Activated CD4-positive, CD25-positive, alpha-beta regulatory T cell treated with anti-CD3 and anti-CD28 coated beads, Interleukin-2, amount 50 U/mL, for 24 hours (primary cell): Measurements from ENCODE around the gene TSHZ2.

Experiments
- ATAC-seq, 2 donors: fragments of 150-1000 bp; cut with Tn5 transposase; one replicate each; pipeline ENCODE4 v1.10.0; 2021; ENCODE audit warnings: mild to moderate bottlenecking in 1 of 2, moderate library complexity in 1 of 2

Gene TSHZ2

DNA sequence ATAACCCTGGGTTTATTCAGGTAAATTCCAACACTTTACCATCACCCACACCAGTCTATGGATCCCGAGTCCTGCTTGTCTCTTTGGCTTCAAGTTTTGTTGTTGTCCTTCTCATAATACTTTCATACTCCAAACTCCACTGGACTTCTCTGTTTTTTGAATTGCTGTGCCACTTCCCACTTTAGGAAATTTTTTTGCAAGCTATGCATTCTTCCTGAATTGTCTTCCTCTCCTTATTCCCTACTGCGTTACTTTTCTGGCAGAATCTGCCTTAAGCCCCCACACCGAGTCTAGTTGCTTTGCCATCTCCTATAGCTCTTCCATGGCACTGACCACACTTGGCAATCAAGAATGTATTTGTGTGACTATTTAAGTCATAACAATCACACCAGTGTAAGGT lies 96.1 kb downstream of the TSHZ2 start:
- ATAC-seq: no peak

DNA sequence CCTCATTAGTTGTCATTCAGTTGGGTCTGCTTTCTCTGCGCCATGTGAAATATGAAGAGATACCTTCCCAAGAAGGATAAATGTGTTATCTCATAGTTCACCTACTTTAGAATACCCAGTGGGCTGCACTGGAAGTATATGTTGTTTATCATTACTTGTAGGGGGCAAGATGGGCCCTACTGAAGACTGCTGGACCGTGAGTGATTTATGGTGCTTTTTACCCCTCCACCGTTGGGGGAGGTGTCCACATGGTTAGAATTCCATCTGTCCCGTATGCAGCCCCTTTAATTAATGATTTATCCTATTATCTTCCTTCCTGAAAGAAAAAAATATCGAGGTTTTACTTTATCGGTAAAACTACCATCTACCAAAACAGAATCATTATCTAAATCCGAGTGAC lies 97.0 kb downstream of the TSHZ2 start:
- no peak for ATAC-seq

DNA sequence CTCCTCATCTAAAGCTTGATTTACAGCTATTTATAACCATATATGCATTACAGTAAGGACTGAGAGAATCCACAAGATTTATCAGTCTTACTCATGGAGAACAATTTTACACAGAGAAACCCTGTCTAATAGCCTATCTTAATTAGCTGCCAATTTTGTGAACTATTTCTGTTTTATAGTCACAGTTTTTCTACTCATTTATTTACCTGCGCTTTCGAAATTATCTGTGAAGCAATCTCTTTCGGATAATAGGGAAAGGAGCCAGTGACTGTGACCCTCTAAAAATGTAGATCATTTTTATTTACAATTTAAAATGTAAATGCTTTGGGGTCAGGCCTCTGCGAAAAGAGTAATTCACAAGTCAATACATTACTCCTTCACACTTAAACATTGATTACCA lies 98.1 kb downstream of the TSHZ2 start:
- ATAC-seq: peak in 1 of 2 donors; percentile 20

DNA sequence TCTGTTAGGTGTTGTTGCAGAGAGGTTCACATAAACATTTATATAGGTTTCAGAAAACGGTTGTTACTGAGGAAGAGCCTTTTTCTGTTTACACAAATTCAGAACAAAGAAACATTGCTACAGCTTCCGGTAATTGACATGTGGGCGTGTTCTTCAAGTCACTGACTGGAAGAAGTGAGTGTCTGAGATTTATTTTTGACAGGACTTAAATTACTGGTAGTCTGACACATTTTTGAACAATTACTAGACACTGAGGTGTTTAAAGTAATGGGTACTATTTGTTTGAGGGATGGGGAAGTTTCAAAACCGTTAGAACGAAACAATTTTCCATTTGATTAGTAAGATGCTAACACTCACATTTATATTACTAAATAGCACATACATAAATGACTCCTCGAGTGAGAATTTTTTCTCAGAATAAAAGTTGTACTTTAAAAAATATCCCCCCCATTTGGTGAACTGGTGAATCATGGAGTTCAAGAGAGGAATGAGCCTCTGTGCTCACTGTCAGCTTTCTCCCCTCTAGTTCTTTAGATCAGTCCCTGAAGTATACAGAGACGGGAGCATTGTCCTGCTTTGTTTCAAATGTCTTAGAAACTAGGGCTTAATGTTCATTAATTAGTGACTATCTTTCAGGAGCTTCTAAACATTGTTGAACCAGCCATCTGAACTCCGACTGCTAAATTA lies 98.7 kb downstream of the TSHZ2 start:
- peak; percentile 75 to 81 for ATAC-seq

DNA sequence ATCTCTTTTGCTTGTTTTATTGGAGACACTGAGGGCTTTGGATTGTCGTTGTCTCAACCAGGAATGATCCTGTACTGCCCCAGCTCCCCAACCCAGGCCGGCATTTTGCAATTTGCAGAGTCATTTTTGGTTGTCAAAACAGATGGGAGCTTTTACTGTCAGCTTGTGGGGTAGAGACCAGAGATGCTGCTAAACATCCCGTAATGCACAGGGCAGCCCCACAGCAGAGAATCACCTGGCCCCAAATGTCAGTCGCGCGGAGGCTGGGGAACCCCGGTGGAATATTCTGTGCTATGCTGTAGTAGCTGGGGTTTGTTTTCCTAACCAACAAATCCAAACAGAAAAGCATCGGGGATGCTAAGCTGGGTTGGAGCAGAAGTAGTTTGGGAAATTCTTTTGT lies 99.7 kb downstream of the TSHZ2 start:
- no peak for ATAC-seq

DNA sequence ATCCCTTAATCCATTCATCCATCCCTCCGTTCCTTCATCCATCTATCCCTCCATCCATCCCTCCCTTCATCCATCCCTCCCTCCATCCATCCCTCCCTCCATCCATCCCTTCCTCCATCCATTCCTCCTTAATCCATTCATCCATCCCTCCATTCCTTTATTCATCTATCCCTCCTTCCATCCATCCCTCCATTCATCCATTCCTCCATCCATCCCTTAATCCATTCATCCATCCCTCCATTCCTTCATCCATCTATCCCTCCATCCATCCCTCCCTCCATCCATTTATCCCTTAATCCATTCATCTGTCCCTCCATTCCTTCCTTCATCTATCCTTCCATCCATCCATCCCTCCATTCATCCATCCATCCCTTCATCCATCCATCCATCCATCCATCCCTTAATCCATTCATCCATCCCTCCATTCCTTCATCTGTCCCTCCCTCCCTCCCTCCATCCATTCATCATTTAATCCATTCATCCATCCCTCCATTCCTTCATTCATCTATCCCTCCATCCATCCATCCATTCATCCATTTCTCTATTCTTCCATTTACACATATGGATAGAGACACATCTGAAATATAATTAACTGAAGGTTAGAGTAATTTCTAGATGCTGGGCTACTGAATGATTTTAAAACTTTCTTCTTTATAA lies 100.9 kb downstream of the TSHZ2 start:
- no peak for ATAC-seq

DNA sequence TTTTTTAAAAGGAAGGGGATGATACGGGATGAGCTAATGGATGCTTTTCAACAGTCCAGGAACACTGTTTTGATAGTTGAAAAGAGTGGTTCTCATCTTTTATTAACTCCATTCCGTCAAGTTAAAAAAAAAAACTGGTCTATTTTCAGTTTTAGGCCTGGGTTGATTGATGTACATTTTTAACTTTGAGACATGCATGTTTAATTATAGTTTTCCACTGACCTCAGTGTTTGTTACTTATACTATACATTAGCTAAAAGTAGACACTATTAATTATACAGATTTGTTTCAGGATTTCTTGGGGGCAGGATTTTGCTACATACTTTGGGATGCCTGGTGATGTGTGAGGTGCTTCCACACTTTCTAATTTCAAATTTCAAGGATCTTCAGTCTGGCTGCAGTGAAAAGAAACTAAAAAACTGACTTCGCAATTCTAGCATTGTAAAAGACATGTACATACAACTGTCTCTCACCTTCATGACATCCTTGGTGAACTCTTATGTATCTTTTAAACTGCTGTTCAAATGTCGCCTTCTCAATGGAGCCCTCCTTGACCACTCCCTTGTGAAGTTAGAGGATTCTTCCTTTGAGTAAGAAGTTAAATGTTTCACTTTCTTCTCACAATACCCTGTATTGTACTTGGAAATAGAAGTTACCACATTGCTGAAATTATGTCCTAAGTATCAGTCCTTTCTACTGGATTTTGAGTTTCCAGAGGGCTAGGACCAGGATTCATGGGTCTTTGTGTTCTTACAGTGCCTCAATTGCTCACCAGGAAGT lies 101.7 kb downstream of the TSHZ2 start:
- ATAC-seq: no peak

DNA sequence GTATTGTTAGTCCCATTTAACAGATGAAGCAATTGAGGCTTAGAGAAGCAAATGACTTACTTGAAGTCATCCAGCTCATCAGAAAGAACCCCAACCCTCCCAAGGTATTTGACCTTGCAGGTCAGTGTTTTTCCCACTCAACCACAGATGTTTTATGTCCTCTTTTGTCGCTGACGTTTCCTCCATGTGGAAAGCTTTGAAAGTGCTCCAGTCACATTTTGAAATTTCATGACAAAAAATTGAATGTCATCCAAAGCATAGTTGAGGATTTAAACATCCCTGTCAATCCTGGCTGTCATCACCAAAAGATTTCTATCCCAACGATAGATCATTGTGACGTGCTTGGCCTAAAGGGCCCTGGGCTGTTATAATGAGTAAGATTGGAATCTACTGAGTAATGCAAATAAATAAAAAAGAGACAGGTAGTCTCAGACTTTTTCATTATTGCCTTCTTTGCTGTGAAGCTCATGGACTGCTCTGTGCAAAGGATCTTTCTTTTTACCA lies 102.7 kb downstream of the TSHZ2 start:
- ATAC-seq: no peak

DNA sequence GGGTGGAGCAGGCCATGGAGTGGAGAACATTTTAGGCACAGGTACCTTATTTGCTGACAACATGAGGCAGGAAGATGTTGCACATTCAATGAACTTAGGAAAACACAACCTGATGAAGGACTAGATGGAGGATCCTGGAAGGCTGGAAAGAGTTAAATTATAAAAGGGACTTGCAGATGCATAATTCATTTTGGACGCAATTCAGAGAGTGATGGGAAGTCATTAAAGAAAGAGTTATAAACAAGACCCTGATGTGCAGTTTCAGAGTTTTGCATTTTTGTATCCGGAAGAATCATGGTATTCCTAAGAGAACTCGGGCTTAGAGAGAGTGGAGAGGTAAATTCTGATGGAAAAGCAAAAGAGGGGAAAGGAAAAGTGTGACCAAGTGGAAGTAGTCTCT lies 104.5 kb downstream of the TSHZ2 start:
- ATAC-seq: no peak

DNA sequence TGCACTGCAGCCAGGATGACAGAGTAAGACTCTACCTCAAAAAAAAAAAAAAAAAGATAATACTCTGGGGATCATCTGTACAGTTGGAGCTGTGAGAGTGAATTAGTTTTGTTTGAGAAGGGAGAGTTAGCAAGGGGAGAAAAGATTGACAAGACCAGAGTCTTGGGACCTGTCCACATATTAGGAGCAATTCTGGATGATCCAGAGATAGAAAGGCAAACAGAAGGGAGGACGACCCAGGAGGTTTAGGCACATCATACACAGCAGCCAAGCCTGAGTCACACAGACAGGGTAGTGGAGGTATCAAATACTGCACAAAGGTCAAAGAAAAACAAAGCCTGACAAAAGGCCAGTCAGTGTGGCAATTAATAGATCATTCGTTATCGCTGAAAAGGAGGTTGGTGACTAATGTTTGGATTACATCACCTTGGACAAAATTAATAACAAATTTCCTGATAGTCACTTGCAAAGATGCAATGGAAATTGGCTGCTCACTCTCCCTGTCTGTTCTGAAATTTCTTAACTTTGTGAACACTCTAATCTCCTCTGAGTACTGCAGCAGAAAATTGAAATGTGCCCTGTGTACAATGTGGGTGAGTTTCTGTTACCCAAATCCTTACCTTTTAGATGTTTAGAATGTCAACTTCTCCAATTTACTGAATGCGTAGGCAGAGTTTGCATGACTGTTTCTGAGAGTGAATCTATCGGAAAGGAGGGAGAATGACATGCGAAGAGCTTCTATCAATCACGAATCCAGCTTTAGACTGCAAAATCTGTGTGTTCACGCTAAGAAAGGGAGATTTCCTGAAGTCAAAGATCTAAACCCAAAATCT lies 105.4 kb downstream of the TSHZ2 start:
- ATAC-seq: peak; percentile 65 to 77

DNA sequence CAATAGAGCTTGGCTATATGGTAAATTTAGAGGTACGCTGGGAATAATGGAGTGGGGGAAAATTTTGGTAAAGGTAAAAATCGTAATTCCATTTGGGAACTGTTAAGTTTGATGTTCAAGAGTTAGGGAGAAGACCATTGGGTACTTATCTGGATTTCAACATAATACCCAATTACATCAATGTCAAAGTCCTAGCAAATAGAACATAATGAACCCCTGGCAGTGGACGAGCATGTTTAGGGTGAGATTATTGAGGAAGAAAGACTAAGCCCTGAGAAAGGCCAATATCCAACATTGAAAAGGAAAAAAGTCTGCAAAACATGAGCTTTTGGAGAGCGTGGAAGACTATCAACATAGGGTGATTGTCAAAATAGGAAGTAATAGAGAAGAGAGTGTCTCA lies 106.6 kb downstream of the TSHZ2 start:
- ATAC-seq: no peak

DNA sequence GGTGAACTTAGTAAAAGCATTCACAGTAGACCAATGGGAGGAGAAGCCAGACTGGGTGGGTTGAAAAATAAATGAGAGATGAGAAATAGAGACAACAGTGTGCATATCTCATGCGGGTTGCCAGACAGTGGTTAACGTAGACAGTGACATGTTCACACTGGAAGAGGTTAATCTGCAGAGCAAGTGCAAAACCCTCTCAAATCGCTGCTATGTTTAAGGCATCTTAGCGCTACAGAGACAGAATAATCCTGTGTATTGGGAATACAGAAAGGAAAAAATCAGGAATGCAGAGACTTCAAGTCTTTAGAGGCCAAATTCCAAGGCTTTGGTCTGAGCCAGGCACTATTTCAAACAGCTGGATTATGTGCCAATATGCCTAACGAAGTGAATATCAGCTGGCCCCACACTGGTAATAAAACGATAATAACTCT lies 107.1 kb downstream of the TSHZ2 start:
- ATAC-seq: no peak

DNA sequence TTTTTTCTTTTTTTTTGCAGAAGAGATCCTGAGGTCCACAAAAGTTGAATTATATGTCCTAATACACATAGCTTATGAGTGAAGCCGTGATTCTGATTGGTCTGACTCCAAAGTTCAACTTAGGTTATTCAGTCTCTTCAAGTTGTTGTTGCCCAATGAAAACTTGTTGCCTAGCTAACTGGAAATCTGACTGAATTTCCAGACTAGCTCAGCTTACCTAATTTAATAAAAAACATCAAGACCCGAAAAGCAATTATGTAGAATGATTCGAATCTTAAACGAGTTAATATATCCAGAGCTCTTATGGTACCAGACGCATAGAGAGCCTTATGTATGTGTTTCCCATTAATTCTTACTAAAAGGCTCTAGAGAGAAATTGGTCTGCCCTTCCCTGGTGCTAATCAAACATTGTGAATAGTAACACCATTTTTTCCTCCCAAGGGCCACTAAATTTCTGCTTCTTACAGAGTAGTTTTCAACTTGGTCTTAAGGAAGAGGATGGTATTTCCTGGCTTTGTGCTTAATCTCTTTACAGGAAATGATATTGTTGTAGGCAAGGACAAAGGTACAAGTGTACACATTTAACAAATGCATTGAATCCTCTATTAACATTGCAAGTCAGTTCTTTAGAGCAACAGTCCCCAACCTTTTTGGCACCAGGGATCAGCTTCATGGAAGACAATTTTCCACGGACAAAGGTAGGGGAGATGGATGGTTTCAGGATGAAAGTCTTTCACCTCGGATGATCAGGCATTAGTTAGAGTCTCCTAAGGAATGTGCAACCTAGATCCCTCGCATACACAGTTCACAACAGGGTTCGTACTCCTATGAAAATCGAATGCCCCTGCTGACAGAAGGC lies 107.9 kb downstream of the TSHZ2 start:
- ATAC-seq: no peak

DNA sequence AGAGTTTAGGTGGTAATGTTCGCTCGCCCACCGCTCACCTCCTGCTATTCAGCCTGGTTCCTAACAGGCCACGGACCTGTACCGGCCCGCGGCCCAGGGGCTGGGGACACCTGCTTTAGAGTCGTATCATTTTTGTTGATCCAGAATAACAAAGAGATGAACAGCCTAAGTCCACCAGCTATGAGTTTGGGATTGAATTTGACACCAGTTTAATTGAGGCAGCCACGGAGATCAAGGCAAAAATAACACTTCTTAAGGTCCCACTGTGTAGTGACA lies 108.5 kb downstream of the TSHZ2 start:
- ATAC-seq: no peak

DNA sequence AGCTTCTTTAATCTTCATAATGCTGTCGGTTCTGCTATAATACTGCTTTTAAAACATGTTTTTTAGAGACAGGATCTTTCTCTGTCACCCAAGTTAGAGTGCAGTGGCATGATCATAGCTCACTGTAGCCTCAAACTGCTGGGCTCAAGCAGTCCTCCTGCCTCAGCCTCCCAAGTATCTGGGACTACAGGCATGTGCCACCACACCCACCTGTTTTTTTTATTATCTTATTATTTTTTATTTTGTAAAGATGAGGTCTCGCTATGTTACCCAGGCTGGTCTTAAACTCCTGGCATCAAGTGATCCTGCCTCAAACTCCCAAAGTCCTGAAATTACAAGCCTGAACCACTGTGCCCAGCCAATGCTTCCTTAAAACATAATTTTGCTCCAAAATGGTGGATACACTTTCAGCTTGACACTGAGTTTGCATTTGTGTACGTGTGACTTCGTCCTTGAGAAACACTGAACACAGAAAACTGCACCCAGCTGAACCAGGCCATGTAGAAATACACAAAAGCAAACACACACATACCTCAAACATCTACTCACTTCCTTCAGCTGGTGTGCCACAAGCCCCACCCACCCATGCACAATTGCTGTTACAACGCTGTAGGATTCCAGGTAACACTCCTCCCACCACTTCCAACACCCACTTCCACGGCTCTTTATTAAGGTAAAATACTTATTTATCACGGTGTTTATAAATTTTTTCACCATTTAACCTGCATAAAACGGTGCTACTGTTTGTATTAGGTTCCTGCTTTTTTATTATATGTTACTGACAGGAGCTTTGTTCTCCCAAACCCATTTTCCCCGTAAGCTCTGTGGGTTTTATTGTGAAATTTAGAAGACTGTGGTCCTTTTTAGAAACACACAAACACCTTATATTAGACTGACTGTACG lies 109.1 kb downstream of the TSHZ2 start:
- no peak for ATAC-seq

DNA sequence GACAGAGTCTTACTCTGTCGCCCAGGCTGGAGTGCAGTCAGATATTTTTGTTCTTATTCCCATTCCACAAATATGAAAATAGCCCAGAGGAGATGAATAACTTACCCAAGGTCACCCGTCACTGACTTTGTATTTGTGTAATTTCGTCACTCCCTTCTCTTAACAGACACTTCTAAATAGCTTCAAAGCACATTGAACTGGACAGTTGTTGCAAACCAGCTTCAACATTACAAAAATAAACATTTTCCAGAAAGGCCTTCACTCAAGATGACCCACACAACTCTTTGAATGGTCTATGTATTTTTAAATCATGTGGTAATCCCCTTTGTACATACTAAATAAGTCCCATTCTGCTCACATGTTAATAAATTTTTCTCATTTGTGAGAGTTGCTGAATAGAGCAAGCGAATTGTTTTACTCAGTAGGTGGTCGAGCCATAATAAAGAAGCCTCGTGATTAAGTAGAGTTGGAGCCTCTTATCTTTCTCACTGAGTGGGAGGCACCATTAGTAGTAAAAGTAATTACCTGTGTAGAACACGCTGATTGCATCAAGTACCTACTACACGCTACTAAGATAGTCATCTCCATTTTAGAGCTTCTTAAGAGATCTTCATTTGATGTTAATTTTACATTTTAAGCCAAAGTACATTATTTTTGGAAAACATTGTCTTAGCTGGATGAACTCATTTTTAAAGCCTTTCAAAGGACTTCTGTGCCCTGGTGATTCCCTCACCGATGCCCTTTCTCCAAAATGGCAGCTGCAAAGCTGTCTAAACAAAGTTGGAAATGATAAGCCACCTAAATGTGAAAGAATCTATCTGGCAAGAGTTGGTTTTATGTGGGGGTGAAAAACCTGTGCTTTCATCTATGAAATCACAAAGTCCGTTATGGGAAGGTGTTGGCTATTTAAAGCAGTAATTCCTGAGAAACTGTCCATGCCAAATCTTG lies 110.0 kb downstream of the TSHZ2 start:
- ATAC-seq: no peak

DNA sequence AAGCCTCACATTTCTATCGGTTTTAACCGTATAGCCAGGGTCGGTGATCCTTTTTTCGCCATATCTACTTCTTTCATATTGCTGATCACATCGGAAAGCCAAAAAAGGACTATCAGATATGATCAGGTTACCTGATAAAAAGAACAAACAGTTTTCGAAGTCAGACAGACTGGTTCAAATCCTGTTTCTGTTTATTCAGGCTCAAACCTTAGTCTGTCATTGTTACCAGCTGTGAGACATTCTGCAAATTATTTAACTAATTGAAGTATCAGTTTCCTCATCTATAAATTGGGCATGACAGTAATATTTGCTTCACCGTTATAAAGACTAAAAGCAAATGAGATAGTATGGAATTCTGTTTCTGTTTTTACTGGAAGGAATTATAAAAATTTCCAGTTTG lies 111.3 kb downstream of the TSHZ2 start:
- ATAC-seq: no peak

DNA sequence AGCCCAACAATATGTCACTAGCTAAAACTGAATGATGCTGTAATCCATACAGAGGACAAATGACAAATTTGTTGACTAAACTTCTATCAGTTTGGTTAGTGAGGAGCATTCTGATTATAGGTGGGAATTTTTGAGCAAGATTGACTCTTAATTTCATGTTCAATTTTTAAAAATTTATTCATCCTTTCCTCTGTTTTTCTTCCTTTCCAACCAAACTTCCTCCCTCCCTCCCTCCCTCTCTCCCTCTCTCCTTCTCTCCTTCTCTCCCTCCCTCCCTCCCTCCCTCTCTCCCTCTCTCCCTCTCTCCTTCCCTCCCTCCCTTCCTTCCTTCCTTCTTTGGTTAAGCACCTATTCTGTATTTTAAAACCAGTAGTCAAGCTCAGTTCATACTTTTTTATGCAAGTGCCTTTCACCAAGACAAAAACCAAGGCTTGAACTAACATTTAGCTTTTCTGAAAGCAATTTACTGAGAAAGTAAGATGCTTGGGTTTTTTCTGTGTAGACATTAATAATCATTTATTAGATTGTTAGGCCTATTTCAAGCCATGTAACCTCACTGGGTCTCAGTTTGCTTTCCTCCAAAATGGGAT lies 112.3 kb downstream of the TSHZ2 start:
- ATAC-seq: no peak

DNA sequence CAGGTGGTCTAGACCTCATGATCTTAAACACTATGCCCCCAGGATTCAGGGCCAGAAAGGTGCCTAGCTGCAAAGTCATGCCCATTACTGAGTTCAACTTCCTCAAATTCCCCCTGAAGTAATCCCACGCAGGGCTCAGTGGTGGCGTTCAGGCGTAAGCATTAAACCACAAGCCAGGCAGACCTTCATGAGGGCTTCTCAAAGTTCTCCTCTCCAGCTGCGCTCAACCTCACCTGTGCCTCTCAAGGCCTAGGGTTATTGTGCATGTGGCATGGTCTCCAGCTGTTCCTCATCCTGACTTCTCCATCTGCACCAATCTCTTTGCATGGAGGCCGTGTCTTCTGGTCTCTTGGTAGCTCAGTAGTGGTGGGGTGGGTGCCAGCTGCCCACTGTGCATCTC lies 113.6 kb downstream of the TSHZ2 start:
- no peak for ATAC-seq
